ENCODE results near the gene ATG16L2.

Gene ATG16L2, protein sequence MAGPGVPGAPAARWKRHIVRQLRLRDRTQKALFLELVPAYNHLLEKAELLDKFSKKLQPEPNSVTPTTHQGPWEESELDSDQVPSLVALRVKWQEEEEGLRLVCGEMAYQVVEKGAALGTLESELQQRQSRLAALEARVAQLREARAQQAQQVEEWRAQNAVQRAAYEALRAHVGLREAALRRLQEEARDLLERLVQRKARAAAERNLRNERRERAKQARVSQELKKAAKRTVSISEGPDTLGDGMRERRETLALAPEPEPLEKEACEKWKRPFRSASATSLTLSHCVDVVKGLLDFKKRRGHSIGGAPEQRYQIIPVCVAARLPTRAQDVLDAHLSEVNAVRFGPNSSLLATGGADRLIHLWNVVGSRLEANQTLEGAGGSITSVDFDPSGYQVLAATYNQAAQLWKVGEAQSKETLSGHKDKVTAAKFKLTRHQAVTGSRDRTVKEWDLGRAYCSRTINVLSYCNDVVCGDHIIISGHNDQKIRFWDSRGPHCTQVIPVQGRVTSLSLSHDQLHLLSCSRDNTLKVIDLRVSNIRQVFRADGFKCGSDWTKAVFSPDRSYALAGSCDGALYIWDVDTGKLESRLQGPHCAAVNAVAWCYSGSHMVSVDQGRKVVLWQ

DNA sequence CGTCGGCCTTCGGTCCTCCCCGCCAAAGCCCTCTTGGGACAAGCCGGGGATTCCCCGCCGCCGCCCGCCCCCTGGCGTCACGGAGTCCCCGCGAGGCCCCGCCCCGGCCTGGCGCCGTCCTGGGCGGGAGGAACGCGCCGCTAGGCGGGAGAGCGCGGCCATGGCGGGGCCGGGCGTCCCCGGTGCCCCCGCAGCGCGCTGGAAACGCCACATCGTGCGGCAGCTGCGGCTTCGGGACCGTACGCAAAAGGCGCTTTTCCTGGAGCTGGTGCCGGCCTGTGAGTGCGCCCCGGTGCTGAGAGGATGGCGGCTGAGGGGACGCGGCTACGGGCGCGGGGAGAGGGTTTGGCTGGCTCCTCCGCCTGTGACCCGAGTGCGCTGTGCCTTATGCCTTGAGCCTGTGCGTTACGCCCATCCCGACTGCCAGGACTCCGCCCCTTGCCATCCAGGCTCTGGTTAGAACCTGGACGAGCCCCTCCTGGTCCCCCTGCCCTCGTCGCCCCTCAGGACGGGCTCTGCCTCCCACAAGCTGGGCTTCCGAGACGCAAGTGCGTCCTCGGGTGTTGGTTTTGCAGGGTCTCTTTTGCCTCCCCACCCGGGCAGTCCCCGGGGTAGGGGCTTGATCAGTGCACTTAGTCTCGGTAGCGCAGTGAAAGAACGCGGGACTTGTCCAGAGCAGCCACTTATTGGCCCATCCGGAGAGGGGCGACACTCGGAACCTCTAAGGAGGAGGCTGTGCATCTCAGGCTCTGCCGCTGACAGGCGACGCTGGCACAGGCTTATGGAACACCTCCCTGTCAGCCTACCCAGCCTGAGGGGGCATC lies at the start of gene ATG16L2:
Gene ATG16L2 (plus strand): TSS at position 126 of the 824 bp plus-strand sequence. CDS start 35 bp downstream, at position 161.
- Mint-ChIP-seq H3K27ac (peak within 1 kb of the TSS; percentile 96), H3K4me3 (peak within 1 kb of the TSS; percentile 99), H3K27me3 (no peaks in the 10 kb centered on the region), H3K9me3 (no peaks in the 10 kb centered on the region), H3K36me3 (peaks cover 14% of the 10 kb centered on the region), H3K4me1 (peaks cover 44% of the 10 kb centered on the region)

- Mint-ChIP-seq H3K27me3 (no peaks in the 10 kb centered on the region), H3K4me1 (peaks cover 5% of the 10 kb centered on the region), H3K36me3 (no peaks in the 10 kb centered on the region), H3K4me3 (no peak overlapping the region), H3K9me3 (no peaks in the 10 kb centered on the region), H3K27ac (no peak overlapping the region)
These were observed 49.7 kb upstream of the ATG16L2 start for GRCh38 chr11:72764503-72764902.

- H3K36me3 Mint-ChIP-seq, result no peaks in the 10 kb centered on the region
- no peaks in the 10 kb centered on the region for H3K27me3 Mint-ChIP-seq
- H3K4me3 Mint-ChIP-seq, result no peak overlapping the region
- H3K9me3 Mint-ChIP-seq, result no peaks in the 10 kb centered on the region
- H3K27ac Mint-ChIP-seq, result no peak overlapping the region
- H3K4me1 Mint-ChIP-seq, result peaks cover 5% of the 10 kb centered on the region
These were observed 47.9 kb upstream of the ATG16L2 start for GRCh38 chr11:72766152-72766902.

- no peak overlapping the region for H3K27ac Mint-ChIP-seq
- H3K9me3 Mint-ChIP-seq, result no peaks in the 10 kb centered on the region
- H3K36me3 Mint-ChIP-seq, result no peaks in the 10 kb centered on the region
- H3K27me3 Mint-ChIP-seq, result no peaks in the 10 kb centered on the region
- H3K4me3 Mint-ChIP-seq, result no peak overlapping the region
- H3K4me1 Mint-ChIP-seq, result peaks cover 5% of the 10 kb centered on the region
These were observed 46.8 kb upstream of the ATG16L2 start for GRCh38 chr11:72767203-72768062.

DNA sequence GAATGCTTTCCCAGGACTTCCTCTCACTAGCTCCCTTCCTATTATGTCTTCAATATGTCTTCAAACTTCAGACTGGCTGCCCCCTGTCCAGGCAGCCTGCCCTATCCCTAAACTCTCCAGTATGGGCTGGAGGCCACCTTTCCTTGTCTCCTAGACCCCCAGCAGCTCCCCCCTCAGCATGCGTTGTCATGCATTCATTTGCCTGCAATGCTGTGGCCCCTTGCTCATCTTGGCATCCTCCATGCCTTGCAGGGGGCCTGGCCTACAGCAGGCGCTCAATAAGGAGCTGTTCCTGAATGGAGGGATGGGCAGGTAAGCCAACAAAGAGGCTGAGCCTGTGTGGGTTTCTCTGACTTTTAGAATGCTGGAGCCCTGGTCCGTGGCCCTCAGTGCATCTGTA lies 45.6 kb upstream of the ATG16L2 start:
- H3K27ac Mint-ChIP-seq, result no peak overlapping the region

GRCh38 chr11:72769680-72770079 lies 44.5 kb upstream of the ATG16L2 start:
- Mint-ChIP-seq H3K27me3 (no peaks in the 10 kb centered on the region), H3K36me3 (no peaks in the 10 kb centered on the region)

More for the DNA sequence above, 45.6 kb upstream of the ATG16L2 start:
- Mint-ChIP-seq H3K4me1 (no peaks in the 10 kb centered on the region), H3K27me3 (no peaks in the 10 kb centered on the region), H3K4me3 (no peak overlapping the region), H3K9me3 (no peaks in the 10 kb centered on the region), H3K36me3 (no peaks in the 10 kb centered on the region)

DNA sequence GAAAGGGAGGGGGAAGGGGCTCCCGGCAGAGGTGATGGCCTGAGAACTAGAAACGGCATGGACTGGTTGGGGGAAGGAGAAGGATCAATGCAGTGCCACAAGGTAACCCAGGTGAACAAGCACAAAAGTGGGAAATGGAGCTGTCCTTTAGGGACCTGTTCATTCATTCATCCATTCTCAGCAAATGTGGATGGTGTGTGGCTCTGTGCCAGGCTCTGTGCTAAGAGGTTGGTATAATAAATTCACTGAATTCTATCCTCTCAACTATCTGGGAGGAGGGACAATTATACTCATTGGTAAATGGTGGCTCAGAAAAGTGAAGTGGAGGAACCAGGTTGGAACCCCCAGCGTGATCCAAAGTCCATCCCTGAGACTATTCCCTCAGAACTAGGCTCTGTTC lies 43.4 kb upstream of the ATG16L2 start:
- Mint-ChIP-seq H3K27ac (no peak overlapping the region), H3K4me1 (peaks cover under 1% of the 10 kb centered on the region), H3K36me3 (no peaks in the 10 kb centered on the region), H3K4me3 (no peak overlapping the region), H3K9me3 (no peaks in the 10 kb centered on the region), H3K27me3 (no peaks in the 10 kb centered on the region)

More at GRCh38 chr11:72769680-72770079, 44.5 kb upstream of the ATG16L2 start:
- no peaks in the 10 kb centered on the region for H3K9me3 Mint-ChIP-seq
- no peak overlapping the region for H3K27ac Mint-ChIP-seq
- no peaks in the 10 kb centered on the region for H3K4me1 Mint-ChIP-seq
- H3K4me3 Mint-ChIP-seq, result no peak overlapping the region

- no peaks in the 10 kb centered on the region for H3K9me3 Mint-ChIP-seq
- H3K27me3 Mint-ChIP-seq, result no peaks in the 10 kb centered on the region
- H3K36me3 Mint-ChIP-seq, result no peaks in the 10 kb centered on the region
- H3K4me1 Mint-ChIP-seq, result peaks cover 4% of the 10 kb centered on the region
- H3K27ac Mint-ChIP-seq, result no peak overlapping the region
- H3K4me3 Mint-ChIP-seq, result no peak overlapping the region
These were observed 42.7 kb upstream of the ATG16L2 start for GRCh38 chr11:72771507-72771906.

- H3K4me3 Mint-ChIP-seq, result no peak overlapping the region
- H3K27ac Mint-ChIP-seq, result no peak overlapping the region
- H3K36me3 Mint-ChIP-seq, result no peaks in the 10 kb centered on the region
- H3K27me3 Mint-ChIP-seq, result no peaks in the 10 kb centered on the region
- H3K4me1 Mint-ChIP-seq, result peaks cover 4% of the 10 kb centered on the region
- H3K9me3 Mint-ChIP-seq, result no peaks in the 10 kb centered on the region
These were observed 42.2 kb upstream of the ATG16L2 start for GRCh38 chr11:72772059-72772458.

- Mint-ChIP-seq H3K9me3 (no peaks in the 10 kb centered on the region), H3K27me3 (no peaks in the 10 kb centered on the region), H3K27ac (no peak overlapping the region), H3K36me3 (no peaks in the 10 kb centered on the region), H3K4me3 (no peak overlapping the region), H3K4me1 (peaks cover 4% of the 10 kb centered on the region)
These were observed 40.9 kb upstream of the ATG16L2 start for GRCh38 chr11:72773291-72773690.

DNA sequence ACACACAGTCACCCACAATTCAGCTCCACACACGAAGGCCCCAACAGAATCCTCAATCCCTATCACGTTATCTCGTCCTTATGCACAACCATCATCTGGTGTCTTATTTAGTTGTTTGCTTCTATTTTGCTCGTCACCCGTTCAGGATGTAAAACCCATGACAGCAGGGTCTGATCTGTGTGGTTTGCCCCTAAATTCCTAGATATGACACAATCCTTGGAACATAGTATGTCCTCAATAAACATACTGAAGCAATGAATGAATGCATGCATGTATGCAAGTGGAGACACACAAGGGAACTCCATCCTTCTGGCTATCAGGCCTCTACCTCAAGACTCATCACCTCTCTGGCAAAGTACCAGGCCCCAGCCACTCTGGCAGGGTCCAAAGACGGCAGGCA lies 40.5 kb upstream of the ATG16L2 start:
- Mint-ChIP-seq H3K4me3 (no peak overlapping the region), H3K27ac (no peak overlapping the region), H3K9me3 (no peaks in the 10 kb centered on the region), H3K36me3 (no peaks in the 10 kb centered on the region), H3K4me1 (peaks cover 4% of the 10 kb centered on the region), H3K27me3 (no peaks in the 10 kb centered on the region)

DNA sequence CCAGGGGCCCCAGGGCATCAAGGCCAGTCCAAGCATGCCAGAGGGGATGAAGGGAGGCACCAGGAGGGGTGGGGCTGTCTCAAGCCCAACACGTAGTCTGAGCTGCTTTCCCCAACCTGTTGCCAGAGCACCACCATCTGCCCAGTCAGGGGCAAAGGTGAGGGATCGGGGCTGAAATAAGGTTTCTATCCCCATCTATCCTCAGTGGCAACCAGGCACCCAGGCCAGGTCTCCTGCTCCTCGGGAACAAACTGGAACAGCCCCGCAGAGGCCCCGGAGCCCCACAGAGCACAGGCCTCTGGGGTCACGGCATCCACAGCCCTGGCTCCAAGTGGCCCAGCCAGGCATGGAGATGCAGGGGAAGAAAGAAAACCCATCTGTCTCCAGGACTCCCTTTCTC lies 39.7 kb upstream of the ATG16L2 start:
- Mint-ChIP-seq H3K27me3 (no peaks in the 10 kb centered on the region), H3K4me1 (peaks cover 8% of the 10 kb centered on the region), H3K27ac (no peak overlapping the region), H3K36me3 (no peaks in the 10 kb centered on the region), H3K4me3 (no peak overlapping the region), H3K9me3 (no peaks in the 10 kb centered on the region)

DNA sequence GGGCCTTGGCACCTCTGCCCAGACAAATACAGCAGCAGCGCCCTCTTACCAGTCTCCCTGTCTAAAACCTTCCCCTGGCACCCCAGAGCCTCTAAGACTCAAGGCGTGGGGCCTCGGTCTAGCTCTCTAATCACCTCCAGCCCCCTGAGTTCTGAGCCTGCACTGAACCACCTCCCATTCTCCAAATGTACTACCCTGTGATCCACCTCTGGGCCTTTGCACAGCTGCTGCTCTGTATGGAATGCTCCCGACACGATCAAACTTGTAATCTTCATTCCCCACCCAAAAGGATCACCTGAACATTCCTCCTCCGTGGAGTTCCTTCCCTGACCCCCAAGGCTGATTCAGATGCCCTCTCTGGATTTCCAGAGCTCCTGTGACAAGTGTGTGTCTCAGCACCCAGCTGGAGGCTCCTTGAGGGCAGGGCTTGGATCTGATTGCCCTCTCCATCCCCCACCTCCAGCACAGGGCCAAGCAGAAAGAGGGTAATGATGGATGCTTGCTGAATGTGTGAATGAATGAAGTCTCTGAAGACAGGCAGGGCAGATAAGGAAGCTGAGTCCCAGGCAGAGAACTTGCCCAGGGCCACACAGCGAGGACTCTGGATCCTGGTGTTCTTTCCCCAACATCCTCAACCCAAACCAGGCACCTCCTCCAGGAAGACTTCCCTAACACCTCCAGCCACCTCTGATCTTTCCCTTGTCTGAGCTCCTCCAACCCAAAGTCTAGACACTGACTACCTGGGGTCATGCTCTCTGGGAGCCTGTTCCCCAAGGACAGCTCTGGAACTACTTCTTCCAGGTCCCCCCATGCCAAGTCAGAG lies 38.7 kb upstream of the ATG16L2 start:
- Mint-ChIP-seq H3K27ac (no peak overlapping the region), H3K36me3 (no peaks in the 10 kb centered on the region), H3K27me3 (no peaks in the 10 kb centered on the region), H3K9me3 (no peaks in the 10 kb centered on the region), H3K4me3 (no peak overlapping the region), H3K4me1 (peaks cover 16% of the 10 kb centered on the region)

Data from activated naive CD4-positive, alpha-beta T cell treated with anti-CD3 and anti-CD28 coated beads, Interleukin-2, amount 50 U/mL, for 24 hours (primary cell).